Neural crest cell (in vitro differentiated cells): ENCODE results near the gene CADM4. TPM values are rescaled to one million over a fixed set of nuclear protein-coding genes. Genes with fewer than 3 reads are reported as not detected.
A peak's percentile ranks its signal among the peaks of the same experiment; 100 is the strongest.
"Not testable (repeated sequence)": the region's sequence is repeated elsewhere in the genome, so short reads cannot be mapped to it uniquely, and the experiment has no call there.

ENCODE experiments used
- DNase-seq: peaks from one replicate; pipeline ENCODE4 v3.0.0; 2021; ENCODE audit warnings: low read depth, mixed read lengths, low spot score
- H3K27ac Mint-ChIP-seq: one replicate; pipeline ENCODE4 v1.8.0; 2021; ENCODE audit warnings: mild to moderate bottlenecking, mixed read lengths; ENCODE audit not compliant: unreplicated experiment
- H3K27me3 Mint-ChIP-seq: 2 replicates; pipeline ENCODE4 v1.8.0; 2021; ENCODE audit warnings: low read depth, mild to moderate bottlenecking, mixed read lengths
- H3K36me3 Mint-ChIP-seq: 2 replicates; pipeline ENCODE4 v1.8.0; 2021; ENCODE audit warnings: low read depth, mild to moderate bottlenecking, mixed read lengths
- H3K4me1 Mint-ChIP-seq: 2 replicates; pipeline ENCODE4 v1.8.0; 2021; ENCODE audit warnings: mixed read lengths
- H3K4me3 Mint-ChIP-seq: one replicate; pipeline ENCODE4 v1.8.0; 2021; ENCODE audit warnings: mild to moderate bottlenecking, mixed read lengths
- H3K9me3 Mint-ChIP-seq: 2 replicates; pipeline ENCODE4 v1.8.0; 2021; ENCODE audit warnings: mixed read lengths
- CTCF ChIP-seq: fragments of 200-600 bp; sonication (generic); conservative IDR thresholded peaks from 2 replicates; pipeline ENCODE4 v1.5.0; 2021; ENCODE audit warnings: antibody characterized with exemption, mild to moderate bottlenecking
- total RNA-seq: library from RNA; stranded (reverse); gene quantifications from 2 replicates; pipeline ENCODE4 v1.2.1, GENCODE V29; 2021

CADM4 gene
- total RNA-seq, 1 donor from 2014 or later = 78.5 TPM

- H3K27me3 Mint-ChIP-seq = no peaks in the 10 kb centered on the region
- no peaks in the 10 kb centered on the region for H3K36me3 Mint-ChIP-seq
- no peak for DNase-seq
- H3K4me3 Mint-ChIP-seq = no peak overlapping the region
- H3K27ac Mint-ChIP-seq = no peak overlapping the region
- peaks cover 11% of the 10 kb centered on the region for H3K4me1 Mint-ChIP-seq
- H3K9me3 Mint-ChIP-seq = no peaks in the 10 kb centered on the region
- no peak for TF ChIP-seq CTCF
Measured at GRCh38 chr19:43682824-43683661, 43.4 kb upstream of the CADM4 start.

- H3K4me3 Mint-ChIP-seq, H3K4me1 Mint-ChIP-seq, H3K27me3 Mint-ChIP-seq, H3K9me3 Mint-ChIP-seq, DNase-seq, H3K36me3 Mint-ChIP-seq, H3K27ac Mint-ChIP-seq: not testable (repeated sequence)
Measured at GRCh38 chr19:43682269-43682668, 42.6 kb upstream of the CADM4 start.

GRCh38 chr19:43681821-43682220 is 42.2 kb upstream of the CADM4 start:
- Mint-ChIP-seq H3K4me3 (no peak overlapping the region), H3K36me3 (no peaks in the 10 kb centered on the region), H3K9me3 (no peaks in the 10 kb centered on the region), H3K27ac (no peak overlapping the region), H3K4me1 (no peaks in the 10 kb centered on the region), H3K27me3 (no peaks in the 10 kb centered on the region)
- TF ChIP-seq CTCF = no peak
- DNase-seq = no peak

GRCh38 chr19:43678512-43679261 is 39.0 kb upstream of the CADM4 start:
- H3K4me3 Mint-ChIP-seq = no peak overlapping the region
- peaks cover 11% of the 10 kb centered on the region for H3K27me3 Mint-ChIP-seq
- no peaks in the 10 kb centered on the region for H3K36me3 Mint-ChIP-seq
- H3K4me1 Mint-ChIP-seq = no peaks in the 10 kb centered on the region
- TF ChIP-seq CTCF = no peak
- H3K9me3 Mint-ChIP-seq = no peaks in the 10 kb centered on the region
- no peak overlapping the region for H3K27ac Mint-ChIP-seq
- DNase-seq = no peak

- no peak for DNase-seq
- Mint-ChIP-seq H3K4me1 (no peaks in the 10 kb centered on the region), H3K27ac (no peak overlapping the region), H3K9me3 (no peaks in the 10 kb centered on the region), H3K27me3 (peaks cover 27% of the 10 kb centered on the region), H3K4me3 (no peak overlapping the region), H3K36me3 (no peaks in the 10 kb centered on the region)
- no peak for TF ChIP-seq CTCF
Measured at GRCh38 chr19:43675906-43676305, 36.3 kb upstream of the CADM4 start.

GRCh38 chr19:43675269-43675879 is 35.7 kb upstream of the CADM4 start:
- Mint-ChIP-seq H3K4me1 (peaks cover 1% of the 10 kb centered on the region), H3K27me3 (peaks cover 32% of the 10 kb centered on the region), H3K9me3 (no peaks in the 10 kb centered on the region), H3K4me3 (no peak overlapping the region), H3K36me3 (no peaks in the 10 kb centered on the region), H3K27ac (peak overlapping the region; percentile 13)
- TF ChIP-seq CTCF = no peak
- no peak for DNase-seq
